ENCODE results near the gene TTC16.
A peak's percentile ranks its signal among the peaks of the same experiment; 100 is the strongest.
"Not testable (repeated sequence)": the region's sequence is repeated elsewhere in the genome, so short reads cannot be mapped to it uniquely, and the experiment has no call there.

Gene TTC16

DNA sequence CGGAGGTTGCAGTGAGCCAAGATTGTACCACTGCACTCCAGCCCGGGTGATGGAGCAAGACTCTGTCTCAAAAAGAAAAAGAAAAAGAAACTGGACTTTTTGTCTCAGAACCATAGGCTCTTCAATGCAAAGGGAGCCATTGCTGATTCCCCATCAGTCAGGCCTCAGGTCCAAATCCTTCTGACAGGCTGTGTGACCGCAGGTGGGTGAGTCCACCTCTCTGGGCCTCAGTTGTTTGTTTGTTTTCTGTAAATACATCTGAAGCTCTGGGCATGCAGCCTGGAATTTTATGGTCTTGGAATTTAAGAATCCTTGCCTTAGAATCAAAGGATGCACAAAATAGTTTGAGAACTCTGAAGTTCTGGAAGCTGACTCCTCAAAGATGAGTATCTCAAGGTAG is 40.4 kb downstream of the TTC16 start:
- Mint-ChIP-seq H3K27me3 (no peaks in the 10 kb centered on the region), H3K27ac (no peak overlapping the region), H3K4me1 (ENCODE audit: low read depth) (peaks cover 4% of the 10 kb centered on the region), H3K36me3 (ENCODE audit: low read depth) (peaks cover 5% of the 10 kb centered on the region), H3K9me3 (no peaks in the 10 kb centered on the region), H3K4me3 (no peak overlapping the region)

DNA sequence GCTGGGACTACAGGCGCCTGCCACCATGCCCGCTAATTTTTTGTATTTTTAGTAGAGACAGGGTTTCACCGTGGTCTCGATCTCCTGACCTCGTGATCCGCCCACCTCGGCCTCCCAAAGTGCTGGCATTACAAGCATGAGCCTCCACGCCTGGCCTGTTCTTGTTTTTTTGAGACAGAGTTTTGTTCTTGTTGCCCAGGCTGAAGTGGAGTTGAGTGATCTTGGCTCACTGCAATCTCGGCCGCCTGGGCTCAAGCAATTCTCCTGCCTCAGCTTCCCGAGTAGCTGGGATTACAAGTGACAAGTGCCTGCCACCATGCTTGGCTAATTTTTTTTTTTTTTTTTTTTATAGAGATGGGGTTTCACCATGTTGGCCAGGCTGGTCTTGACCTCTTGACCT is 40.9 kb downstream of the TTC16 start:
- not testable (repeated sequence) for H3K4me3 Mint-ChIP-seq; H3K4me1 Mint-ChIP-seq (ENCODE audit: low read depth); H3K9me3 Mint-ChIP-seq; H3K36me3 Mint-ChIP-seq (ENCODE audit: low read depth); H3K27ac Mint-ChIP-seq; H3K27me3 Mint-ChIP-seq

DNA sequence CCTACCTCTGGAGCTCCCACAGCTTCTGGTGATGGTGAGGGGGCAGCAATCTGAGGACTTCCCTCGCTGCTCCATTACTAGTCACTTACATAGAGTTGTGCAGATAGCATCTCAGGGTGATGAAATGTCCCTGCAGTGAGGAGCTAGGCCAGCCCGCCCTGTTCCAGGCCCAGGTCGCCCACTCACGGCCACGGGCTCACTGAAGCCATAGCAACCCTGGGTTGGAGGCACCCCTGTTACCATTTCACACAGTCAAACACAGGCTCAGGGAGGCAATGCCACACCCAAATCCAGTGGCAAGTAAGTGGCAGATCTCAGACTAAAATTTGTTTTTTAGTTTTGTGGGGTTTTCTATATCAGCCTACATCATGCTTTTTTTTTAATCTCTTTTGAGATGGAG is 43.0 kb downstream of the TTC16 start:
- Mint-ChIP-seq H3K4me1 (ENCODE audit: low read depth) (peaks cover 10% of the 10 kb centered on the region), H3K36me3 (ENCODE audit: low read depth) (peaks cover 9% of the 10 kb centered on the region), H3K27me3 (no peaks in the 10 kb centered on the region), H3K27ac (peak overlapping the region; percentile 24), H3K9me3 (no peaks in the 10 kb centered on the region), H3K4me3 (no peak overlapping the region)

DNA sequence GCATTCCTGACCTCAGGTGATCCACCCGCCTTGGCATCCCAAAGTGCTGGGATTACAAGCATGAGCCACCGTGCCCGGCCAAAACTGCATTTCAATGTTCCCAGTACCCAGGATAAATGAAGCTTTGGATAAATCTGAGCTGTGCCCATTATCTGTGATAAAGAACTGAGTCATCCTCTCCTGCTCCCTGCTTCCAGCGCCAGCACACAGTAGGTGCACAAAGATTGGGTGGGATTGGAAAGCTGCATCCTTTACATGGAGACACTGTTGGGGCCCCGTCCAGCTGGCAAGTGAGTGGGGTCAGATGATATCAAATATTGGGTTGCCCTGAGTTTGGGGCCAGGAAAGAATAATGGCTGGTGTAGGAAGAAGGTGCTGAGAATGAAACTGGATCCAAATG is 45.2 kb downstream of the TTC16 start:
- H3K9me3 Mint-ChIP-seq: no peaks in the 10 kb centered on the region
- H3K27ac Mint-ChIP-seq: peak overlapping the region; percentile 8
- H3K36me3 Mint-ChIP-seq (ENCODE audit: low read depth): peaks cover 20% of the 10 kb centered on the region
- no peaks in the 10 kb centered on the region for H3K27me3 Mint-ChIP-seq
- H3K4me1 Mint-ChIP-seq (ENCODE audit: low read depth): peaks cover 28% of the 10 kb centered on the region
- no peak overlapping the region for H3K4me3 Mint-ChIP-seq

DNA sequence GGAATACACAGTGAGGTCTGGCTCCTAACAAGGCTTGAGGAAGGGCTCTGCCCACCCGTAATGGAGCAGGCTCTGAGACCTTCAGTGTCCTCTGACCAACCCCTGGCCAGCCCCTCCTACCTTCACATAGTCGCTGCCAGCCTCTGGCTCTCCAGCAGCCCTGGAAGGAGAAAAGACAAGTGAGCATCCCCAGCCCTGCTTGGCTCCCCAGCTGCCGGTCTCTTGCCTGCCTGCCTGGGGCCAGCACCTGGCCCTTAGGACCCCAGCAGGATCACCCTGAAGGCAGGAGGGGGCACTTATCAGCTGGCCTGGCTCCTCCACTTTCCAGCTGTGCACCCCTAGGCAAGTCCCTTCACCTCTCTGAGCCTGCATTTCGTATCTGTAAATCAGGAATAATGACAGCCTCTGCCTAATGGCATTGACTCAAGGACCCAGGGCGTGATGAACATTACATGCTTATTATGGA is 45.6 kb downstream of the TTC16 start:
- Mint-ChIP-seq H3K27me3 (no peaks in the 10 kb centered on the region), H3K27ac (peak overlapping the region; percentile 5), H3K9me3 (no peaks in the 10 kb centered on the region), H3K4me1 (ENCODE audit: low read depth) (peaks cover 33% of the 10 kb centered on the region), H3K4me3 (no peak overlapping the region), H3K36me3 (ENCODE audit: low read depth) (peaks cover 25% of the 10 kb centered on the region)

DNA sequence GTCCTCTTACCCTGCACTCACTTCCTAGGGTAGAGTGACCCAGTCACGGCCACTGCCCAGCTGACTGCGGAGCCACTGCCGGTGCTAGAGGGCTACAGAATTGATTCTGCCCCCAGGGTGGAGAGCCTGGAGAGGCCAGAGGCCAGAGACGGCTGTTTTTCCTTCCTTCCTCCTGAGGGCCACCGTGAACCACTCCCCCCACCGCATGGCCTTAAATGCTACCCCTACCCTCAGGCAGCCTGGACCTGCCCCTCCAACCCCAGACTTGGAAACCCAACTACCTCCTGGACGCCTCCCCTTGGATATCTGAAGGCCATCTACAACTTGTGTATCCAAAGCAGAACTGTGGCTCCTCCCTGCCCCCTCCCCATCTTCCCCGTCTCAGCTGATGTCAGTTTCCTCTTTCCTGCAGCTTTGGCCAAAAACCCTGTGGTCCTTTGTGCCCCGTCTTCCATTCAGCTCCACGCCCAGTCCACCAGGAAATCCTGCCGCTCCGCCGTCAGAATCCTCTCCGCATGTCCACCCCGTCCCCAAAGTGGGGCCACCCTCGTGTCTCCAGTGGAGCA is 46.3 kb downstream of the TTC16 start:
- peaks cover 38% of the 10 kb centered on the region for H3K4me1 Mint-ChIP-seq (ENCODE audit: low read depth)

DNA sequence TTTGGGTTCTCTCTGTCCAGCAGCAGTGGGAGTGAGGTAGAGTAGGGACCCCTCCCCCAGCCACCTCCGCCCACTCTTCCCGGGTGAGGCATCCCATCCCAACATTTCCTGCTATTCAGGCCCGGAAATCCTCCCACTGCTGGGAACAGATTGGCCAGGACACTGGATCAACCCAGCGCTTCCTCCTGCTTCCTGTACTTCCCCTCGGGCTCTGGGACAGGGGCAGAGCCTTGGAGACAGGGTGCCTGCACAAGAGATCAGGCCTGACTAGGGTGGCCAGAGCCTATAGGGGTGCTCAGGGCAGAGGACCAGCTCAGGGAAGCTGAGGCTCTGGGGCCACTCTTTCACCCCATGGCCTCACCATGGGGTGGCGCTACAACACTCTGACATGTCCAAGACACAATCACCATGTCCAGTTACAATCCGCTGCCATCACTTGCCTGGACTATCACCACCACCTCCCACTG is 48.1 kb downstream of the TTC16 start:
- no peaks in the 10 kb centered on the region for H3K9me3 Mint-ChIP-seq
- peaks cover 51% of the 10 kb centered on the region for H3K4me1 Mint-ChIP-seq (ENCODE audit: low read depth)
- peak overlapping the region; percentile 75 for H3K27ac Mint-ChIP-seq
- no peak overlapping the region for H3K4me3 Mint-ChIP-seq
- peaks cover 34% of the 10 kb centered on the region for H3K36me3 Mint-ChIP-seq (ENCODE audit: low read depth)
- no peaks in the 10 kb centered on the region for H3K27me3 Mint-ChIP-seq

More for the DNA sequence above, 46.3 kb downstream of the TTC16 start:
- no peaks in the 10 kb centered on the region for H3K27me3 Mint-ChIP-seq
- H3K9me3 Mint-ChIP-seq: no peaks in the 10 kb centered on the region
- peak overlapping the region; percentile 9 for H3K27ac Mint-ChIP-seq
- H3K4me3 Mint-ChIP-seq: no peak overlapping the region
- peaks cover 31% of the 10 kb centered on the region for H3K36me3 Mint-ChIP-seq (ENCODE audit: low read depth)

DNA sequence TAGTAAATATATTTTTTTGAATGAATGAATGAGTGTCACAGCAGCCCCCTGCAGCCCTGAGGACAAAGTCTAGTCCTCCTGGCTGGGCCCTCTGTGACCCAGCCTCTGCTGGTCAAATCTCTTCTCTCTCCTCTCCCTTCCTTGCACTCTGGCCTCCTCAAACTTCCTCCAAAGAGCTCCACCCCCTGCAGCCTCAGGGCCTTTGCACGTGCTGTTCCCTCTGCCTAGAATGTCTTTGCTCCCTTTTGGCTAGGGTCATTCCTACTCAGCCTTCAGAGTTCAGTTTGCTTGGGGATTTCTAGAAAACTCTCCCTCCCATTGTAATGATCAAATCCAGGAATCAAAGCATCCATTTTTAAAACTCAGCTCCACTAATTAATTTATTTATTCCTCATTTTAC is 49.5 kb downstream of the TTC16 start:
- no peaks in the 10 kb centered on the region for H3K9me3 Mint-ChIP-seq
- peak overlapping the region; percentile 81 for H3K27ac Mint-ChIP-seq
- peaks cover 65% of the 10 kb centered on the region for H3K4me1 Mint-ChIP-seq (ENCODE audit: low read depth)
- no peak overlapping the region for H3K4me3 Mint-ChIP-seq
- no peaks in the 10 kb centered on the region for H3K27me3 Mint-ChIP-seq
- H3K36me3 Mint-ChIP-seq (ENCODE audit: low read depth): peaks cover 36% of the 10 kb centered on the region

DNA sequence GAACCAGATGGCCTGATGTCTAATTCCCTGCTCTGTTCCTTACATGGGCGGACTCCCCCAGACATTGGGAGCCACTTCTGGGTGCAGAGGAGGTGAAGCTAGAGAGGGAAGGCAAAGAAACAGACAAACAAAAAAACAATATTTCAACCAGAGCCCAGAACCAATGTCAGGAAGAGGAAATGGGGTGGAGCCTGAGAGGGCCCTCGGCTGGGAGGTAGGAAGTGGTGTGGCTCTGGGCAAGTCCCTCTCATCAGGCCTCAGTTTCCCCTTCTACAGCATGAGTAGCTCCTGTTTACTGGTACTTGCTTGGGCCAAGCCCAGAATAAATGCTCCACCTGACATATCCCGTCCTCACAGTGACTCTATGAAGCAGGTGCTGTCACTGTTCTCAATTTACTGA is 51.5 kb downstream of the TTC16 start:
- Mint-ChIP-seq H3K9me3 (no peaks in the 10 kb centered on the region), H3K4me3 (no peak overlapping the region), H3K27ac (peak overlapping the region; percentile 83), H3K36me3 (ENCODE audit: low read depth) (peaks cover 36% of the 10 kb centered on the region), H3K27me3 (no peaks in the 10 kb centered on the region), H3K4me1 (ENCODE audit: low read depth) (peaks cover 78% of the 10 kb centered on the region)

DNA sequence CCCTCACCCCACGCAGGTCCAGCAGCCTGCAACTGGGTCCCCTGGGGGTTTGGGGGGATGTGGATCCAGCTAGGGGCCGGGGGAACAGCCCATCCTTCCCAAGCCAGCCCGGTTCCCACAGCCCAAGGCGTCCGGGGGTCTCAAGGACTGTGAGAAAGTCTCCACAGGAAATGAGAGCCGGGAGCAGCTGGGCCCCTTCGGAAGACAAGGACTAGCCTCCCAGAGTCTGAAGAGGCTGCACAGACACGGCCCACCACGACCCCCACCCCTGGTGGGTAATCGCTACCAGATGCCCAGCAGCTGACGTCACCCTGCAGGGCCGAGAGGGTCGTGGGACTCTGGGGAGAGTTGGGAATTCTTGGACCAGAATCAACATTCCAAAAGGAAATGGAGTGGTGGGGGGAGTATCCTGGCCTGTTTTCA is 52.0 kb downstream of the TTC16 start:
- H3K9me3 Mint-ChIP-seq: no peaks in the 10 kb centered on the region
- no peak overlapping the region for H3K4me3 Mint-ChIP-seq
- H3K27me3 Mint-ChIP-seq: no peaks in the 10 kb centered on the region
- H3K36me3 Mint-ChIP-seq (ENCODE audit: low read depth): peaks cover 36% of the 10 kb centered on the region
- H3K4me1 Mint-ChIP-seq (ENCODE audit: low read depth): peaks cover 79% of the 10 kb centered on the region
- H3K27ac Mint-ChIP-seq: peak overlapping the region; percentile 83

DNA sequence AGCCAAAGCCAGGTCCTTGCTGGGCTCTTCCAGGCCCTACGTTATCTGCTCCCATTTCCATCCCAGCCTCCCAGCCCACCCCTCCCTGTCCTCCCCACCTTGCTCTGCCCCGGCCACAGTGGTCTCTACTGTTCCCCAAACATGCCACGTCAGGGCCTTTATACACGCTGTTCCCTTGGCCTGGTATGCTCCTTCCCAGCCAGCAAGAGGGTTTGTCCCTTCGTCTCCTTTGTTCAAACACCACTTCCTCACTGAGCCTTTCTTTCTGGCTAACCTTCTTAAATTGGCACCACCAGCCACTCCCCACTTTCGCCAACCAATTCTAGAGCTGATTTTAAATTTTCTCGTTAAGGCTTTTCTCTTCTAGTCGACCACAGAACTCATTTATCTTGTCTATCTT is 52.8 kb downstream of the TTC16 start:
- Mint-ChIP-seq H3K27me3 (no peaks in the 10 kb centered on the region), H3K4me3 (no peak overlapping the region), H3K36me3 (ENCODE audit: low read depth) (peaks cover 32% of the 10 kb centered on the region), H3K27ac (peak overlapping the region; percentile 56), H3K4me1 (ENCODE audit: low read depth) (peaks cover 76% of the 10 kb centered on the region), H3K9me3 (no peaks in the 10 kb centered on the region)

DNA sequence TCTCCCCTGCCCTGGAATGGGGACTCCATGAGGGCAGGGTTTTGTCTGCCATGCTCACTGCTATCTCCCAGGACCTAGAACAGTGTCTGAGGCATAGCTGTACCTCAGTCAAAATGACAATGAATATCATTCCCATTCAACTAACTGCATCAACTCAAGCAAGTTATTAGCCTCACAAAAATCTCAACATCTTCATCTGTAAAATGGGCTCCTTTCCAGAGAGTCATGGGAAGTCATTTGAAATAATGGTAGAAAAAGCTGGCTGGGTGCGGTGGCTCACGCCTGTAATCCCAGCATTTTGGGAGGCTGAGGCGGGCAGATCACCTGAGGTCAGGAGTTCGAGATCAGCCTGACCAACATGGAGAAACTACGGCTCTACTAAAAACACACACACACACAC is 53.2 kb downstream of the TTC16 start:
- Mint-ChIP-seq H3K4me1 (ENCODE audit: low read depth) (peaks cover 78% of the 10 kb centered on the region), H3K27me3 (no peaks in the 10 kb centered on the region), H3K4me3 (no peak overlapping the region), H3K27ac (peak overlapping the region; percentile 56), H3K36me3 (ENCODE audit: low read depth) (peaks cover 35% of the 10 kb centered on the region), H3K9me3 (no peaks in the 10 kb centered on the region)

DNA sequence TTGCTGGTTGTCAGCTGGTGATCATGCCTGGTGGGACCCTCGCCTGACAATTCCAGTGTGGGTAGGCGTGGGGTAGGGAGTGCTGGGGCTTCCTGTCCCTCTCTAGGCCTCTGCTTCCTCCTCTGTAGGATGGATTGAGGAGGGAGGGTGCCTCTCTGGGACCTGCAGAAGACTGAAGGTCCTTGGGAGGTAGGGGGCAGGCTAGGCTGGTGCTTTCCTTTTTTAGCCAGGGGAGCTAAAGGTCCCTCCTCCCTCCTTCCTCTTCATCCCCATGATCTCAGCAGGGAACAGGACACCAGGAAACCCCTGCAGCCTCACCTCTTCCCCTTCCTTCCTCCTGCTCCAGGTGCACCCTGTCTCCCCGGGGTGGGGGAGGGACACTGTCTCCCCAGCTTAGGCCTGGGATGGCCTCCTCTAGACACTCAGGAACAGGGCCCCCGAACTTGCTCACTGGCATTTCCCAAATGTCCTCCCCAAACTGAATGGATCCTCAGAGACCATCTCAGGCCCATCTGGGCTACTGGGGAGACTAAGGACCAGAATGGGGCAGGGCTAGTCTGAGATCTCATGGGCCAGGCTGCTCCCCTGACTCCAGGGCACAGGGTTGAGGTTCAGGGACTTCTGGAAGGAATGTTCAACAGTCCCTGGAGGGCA is 54.2 kb downstream of the TTC16 start:
- peaks cover 37% of the 10 kb centered on the region for H3K36me3 Mint-ChIP-seq (ENCODE audit: low read depth)
- no peaks in the 10 kb centered on the region for H3K27me3 Mint-ChIP-seq
- H3K27ac Mint-ChIP-seq: peak overlapping the region; percentile 81
- peaks cover 75% of the 10 kb centered on the region for H3K4me1 Mint-ChIP-seq (ENCODE audit: low read depth)
- H3K9me3 Mint-ChIP-seq: no peaks in the 10 kb centered on the region
- H3K4me3 Mint-ChIP-seq: peak overlapping the region; percentile 84

DNA sequence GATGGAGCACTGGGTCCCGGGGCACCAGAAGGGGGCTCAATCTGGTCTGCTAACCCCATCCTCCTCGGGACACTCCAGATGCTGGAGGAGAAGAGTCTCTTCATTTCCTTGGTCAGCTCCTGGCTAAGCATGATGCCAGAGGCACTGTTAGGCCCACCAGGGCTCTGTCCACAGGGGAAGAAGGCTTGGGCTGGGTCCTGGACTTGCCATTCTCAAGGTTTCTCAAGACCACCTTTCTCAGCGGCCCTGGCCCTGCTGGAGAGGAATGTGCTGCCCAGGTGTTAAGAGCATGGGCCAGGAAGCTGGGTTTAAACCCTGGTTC is 54.7 kb downstream of the TTC16 start:
- peak overlapping the region; percentile 81 for H3K27ac Mint-ChIP-seq
- no peaks in the 10 kb centered on the region for H3K9me3 Mint-ChIP-seq
- no peaks in the 10 kb centered on the region for H3K27me3 Mint-ChIP-seq
- H3K36me3 Mint-ChIP-seq (ENCODE audit: low read depth): peaks cover 32% of the 10 kb centered on the region
- H3K4me1 Mint-ChIP-seq (ENCODE audit: low read depth): peaks cover 70% of the 10 kb centered on the region
- peak overlapping the region; percentile 84 for H3K4me3 Mint-ChIP-seq

DNA sequence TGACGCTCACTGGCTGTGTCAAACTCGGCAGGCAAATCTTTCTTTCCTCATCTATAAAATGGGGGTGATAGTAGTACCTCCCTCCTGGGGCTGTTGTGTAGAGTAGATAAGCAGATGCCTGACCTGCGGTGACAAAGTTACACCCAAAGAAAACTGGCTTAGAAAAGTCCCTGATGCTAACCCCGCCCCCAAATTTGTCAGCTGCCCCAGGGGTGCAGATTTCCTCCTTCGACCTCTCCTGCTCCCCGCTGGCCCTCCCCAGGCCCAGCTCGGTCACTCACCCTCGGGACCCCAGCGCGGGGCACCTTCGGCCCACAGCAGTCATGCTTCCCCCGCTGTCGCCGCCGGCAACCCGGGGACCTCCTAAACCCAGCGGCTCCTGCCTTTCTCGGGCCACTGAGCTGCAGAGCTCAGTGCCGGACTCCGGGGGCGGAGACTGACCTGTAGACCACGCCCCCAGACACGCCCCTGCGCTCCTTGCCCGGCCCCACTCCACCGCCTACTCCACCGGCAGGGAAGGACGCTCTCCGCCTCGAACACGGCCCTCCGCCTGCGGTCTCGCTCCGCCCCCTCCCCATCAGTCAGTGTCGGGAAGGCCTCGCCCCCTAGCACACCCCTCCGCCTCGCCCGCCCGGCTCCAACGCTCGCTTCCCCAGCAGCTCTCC is 55.2 kb downstream of the TTC16 start:
- peaks cover 27% of the 10 kb centered on the region for H3K36me3 Mint-ChIP-seq (ENCODE audit: low read depth)
- no peaks in the 10 kb centered on the region for H3K27me3 Mint-ChIP-seq
- H3K27ac Mint-ChIP-seq: peak overlapping the region; percentile 81
- H3K4me3 Mint-ChIP-seq: peak overlapping the region; percentile 84
- peaks cover 68% of the 10 kb centered on the region for H3K4me1 Mint-ChIP-seq (ENCODE audit: low read depth)
- H3K9me3 Mint-ChIP-seq: no peaks in the 10 kb centered on the region
